Tibial nerve (tissue), 4 donors: ENCODE data around the gene GUCA2B. TPM values are rescaled to one million over a fixed set of nuclear protein-coding genes. Genes with fewer than 3 reads are reported as not detected.

Source experiments
- DNase-seq, 2 donors: peaks; one replicate each; pipeline ENCODE4 v3.0.0-alpha.2; 2019; ENCODE audit warnings: low spot score in 2 of 2
- H3K27ac ChIP-seq, 4 donors: fragments of 200-600 bp; sonication (generic) in 3 of 4; one replicate each; pipeline ENCODE4 v1.5.1; 2017 to 2019; ENCODE audit warnings: mild to moderate bottlenecking in 1 of 4
- H3K27me3 ChIP-seq, 2 donors: fragments of 200-600 bp; sonication (generic) in 1 of 2; one replicate each; pipeline versions ENCODE4 v1.5.1 to v1.6.0; 2017 to 2019
- H3K36me3 ChIP-seq, 3 donors: fragments of 200-600 bp; sonication (generic); one replicate each; pipeline ENCODE4 v1.5.1; 2018 to 2019
- H3K4me1 ChIP-seq, 4 donors: fragments of 200-600 bp; sonication (generic) in 3 of 4; one replicate each; pipeline ENCODE4 v1.5.1; 2017 to 2019
- H3K4me3 ChIP-seq, 4 donors: fragments of 200-600 bp; sonication (generic) in 3 of 4; one replicate each; pipeline ENCODE4 v1.5.1; 2017 to 2019; ENCODE audit warnings: mild to moderate bottlenecking in 1 of 4, moderate library complexity in 1 of 4
- H3K9me3 ChIP-seq, 4 donors: fragments of 200-600 bp; sonication (generic) in 3 of 4; one replicate each; pipeline ENCODE4 v1.5.1; 2017 to 2019
- EP300 ChIP-seq, 2 donors: sonication (generic); formaldehyde crosslinking; IDR thresholded peaks; one replicate each; pipeline ENCODE4 v1.6.1; 2017; ENCODE audit warnings: antibody characterized with exemption in 2 of 2, mild to moderate bottlenecking in 1 of 2
- POLR2A ChIP-seq, 2 donors: fragments of 450-650 bp; IDR thresholded peaks; one replicate each; pipeline ENCODE4 v1.6.1; 2017; ENCODE audit warnings: antibody characterized with exemption in 2 of 2, mild to moderate bottlenecking in 2 of 2, moderate library complexity in 2 of 2
- WGBS, 2 donors: methylation state at CpG; one replicate each; pipeline ENCODE4 v1.1.5; 2018; 5-methylcytosine and 5-hydroxymethylcytosine counted together
- total RNA-seq, 4 donors: library from RNA; depleted of rRNA; stranded (reverse); fragments of >200 nt; gene quantifications; one replicate each; pipeline ENCODE4 v1.1.0, GENCODE V29; 2016
- TF ChIP-seq, protein P1 (sequence below), 5 experiments: fragments of 200-600 bp in 3 of 5; fragments of 450-650 bp in 2 of 5; sonication (generic) in 3 of 5; IDR thresholded peaks; one replicate each; pipeline ENCODE4 v1.5.1; 2016 to 2019; ENCODE audit warnings: antibody characterized with exemption in 5 of 5, mild to moderate bottlenecking in 3 of 5, moderate library complexity in 2 of 5

The GUCA2B gene
- total RNA-seq, 4 donors from 2014 or later = not detected

DNA sequence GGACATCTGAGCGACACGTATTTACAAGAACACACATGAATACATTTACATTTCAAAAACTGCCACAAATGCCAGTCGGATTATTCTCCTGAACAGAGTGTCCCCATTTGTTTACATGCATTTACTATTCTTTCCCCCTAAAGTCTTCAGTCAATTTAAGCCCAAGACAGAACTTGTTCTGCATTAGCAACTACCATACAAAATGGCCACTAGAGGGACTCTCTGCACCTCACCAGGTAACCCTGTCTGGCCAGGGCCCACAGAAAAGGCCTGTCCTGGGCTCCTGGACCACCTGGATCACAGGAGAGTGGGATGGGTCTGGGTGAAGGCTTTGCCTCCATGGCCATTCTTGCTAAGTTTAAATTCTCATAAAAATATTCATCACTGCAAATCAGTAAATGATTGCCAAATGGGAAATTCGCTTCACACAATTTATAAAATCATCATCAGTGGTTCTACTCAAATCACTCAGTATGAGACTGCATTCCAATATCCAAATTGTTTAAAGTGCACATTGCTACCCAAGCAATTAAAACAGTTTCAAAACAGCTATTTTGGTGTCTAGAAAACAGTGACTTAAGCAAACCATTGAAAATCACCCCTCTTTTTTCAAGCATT is 23.8 kb downstream of the GUCA2B start:
- H3K4me1 ChIP-seq = peaks cover 0 to 73% (median 11%) of the 10 kb centered on the region in 4 donors
- H3K27me3 ChIP-seq = no peaks in the 10 kb centered on the region
- peaks cover 0 to 22% (median 0%) of the 10 kb centered on the region in 3 donors for H3K36me3 ChIP-seq
- H3K27ac ChIP-seq = peak overlapping the region in 1 of 4 donors; percentile 25
- WGBS, 2 donors = 69 to 78% methylated on average over 4 of the region's 4 CpGs
- TF ChIP-seq EP300 (IDR thresholded peaks at IDR 0.05) (no peak), POLR2A (IDR thresholded peaks at IDR 0.05) (no peak)
- TF ChIP-seq, protein P1, sequence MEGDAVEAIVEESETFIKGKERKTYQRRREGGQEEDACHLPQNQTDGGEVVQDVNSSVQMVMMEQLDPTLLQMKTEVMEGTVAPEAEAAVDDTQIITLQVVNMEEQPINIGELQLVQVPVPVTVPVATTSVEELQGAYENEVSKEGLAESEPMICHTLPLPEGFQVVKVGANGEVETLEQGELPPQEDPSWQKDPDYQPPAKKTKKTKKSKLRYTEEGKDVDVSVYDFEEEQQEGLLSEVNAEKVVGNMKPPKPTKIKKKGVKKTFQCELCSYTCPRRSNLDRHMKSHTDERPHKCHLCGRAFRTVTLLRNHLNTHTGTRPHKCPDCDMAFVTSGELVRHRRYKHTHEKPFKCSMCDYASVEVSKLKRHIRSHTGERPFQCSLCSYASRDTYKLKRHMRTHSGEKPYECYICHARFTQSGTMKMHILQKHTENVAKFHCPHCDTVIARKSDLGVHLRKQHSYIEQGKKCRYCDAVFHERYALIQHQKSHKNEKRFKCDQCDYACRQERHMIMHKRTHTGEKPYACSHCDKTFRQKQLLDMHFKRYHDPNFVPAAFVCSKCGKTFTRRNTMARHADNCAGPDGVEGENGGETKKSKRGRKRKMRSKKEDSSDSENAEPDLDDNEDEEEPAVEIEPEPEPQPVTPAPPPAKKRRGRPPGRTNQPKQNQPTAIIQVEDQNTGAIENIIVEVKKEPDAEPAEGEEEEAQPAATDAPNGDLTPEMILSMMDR (IDR thresholded peaks at IDR 0.05) = peak; percentile 53 to 62 (median 58)
- no peak for DNase-seq
- no peak overlapping the region for H3K4me3 ChIP-seq
- H3K9me3 ChIP-seq = no peaks in the 10 kb centered on the region

DNA sequence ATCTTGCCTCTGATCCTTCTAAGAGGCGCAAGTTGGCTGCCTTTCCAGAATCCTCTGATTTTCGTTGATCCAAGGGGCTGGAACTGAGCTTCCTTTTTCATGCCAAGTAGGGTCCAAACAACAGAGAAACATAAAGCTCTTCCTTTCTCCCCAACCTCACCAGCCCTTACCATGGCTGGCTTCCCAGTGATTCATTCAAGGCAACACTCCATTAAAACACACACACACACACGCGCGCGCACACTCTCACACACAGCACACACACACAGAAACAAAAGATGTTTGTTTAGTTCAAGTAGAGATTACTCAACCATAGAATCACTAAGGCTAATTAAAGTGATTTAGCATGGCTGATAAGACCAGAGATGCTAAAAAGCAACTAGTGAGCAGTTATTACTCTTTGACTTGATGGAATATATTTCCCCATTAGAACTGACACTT is 24.4 kb downstream of the GUCA2B start:
- TF ChIP-seq POLR2A (IDR thresholded peaks at IDR 0.05) (no peak), EP300 (IDR thresholded peaks at IDR 0.05) (no peak)
- TF ChIP-seq, protein P1 (IDR thresholded peaks at IDR 0.05) = no peak
- no peak overlapping the region for H3K4me3 ChIP-seq
- H3K9me3 ChIP-seq = no peaks in the 10 kb centered on the region
- H3K27me3 ChIP-seq = no peaks in the 10 kb centered on the region
- H3K4me1 ChIP-seq = peaks cover 0 to 68% (median 10%) of the 10 kb centered on the region in 4 donors
- no peak for DNase-seq
- 45 to 47% methylated on average over 6 of the region's 6 CpGs for WGBS, 2 donors
- peaks cover 0 to 25% (median 0%) of the 10 kb centered on the region in 3 donors for H3K36me3 ChIP-seq
- H3K27ac ChIP-seq = peak overlapping the region in 1 of 4 donors; percentile 25

DNA sequence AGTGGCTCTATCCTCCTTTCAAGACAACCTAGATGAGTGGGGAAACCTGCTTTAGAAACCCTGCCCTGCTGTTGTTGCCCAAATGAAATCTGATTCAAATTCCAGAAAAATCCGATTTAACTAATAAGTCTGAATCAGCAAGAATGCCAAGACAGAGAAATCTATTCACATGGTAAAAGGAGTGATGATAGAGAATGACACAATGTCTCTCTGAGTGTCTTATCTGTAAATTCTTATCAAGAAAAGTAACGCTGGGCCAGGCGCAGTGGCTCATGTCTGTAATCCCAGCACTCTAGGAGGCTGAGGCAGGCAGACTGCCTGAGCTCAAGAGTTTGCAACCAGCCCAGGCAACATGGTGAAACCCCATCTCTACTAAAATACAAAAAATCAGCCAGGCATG is 25.0 kb downstream of the GUCA2B start:
- H3K4me1 ChIP-seq = peaks cover 0 to 61% (median 7%) of the 10 kb centered on the region in 4 donors
- H3K27ac ChIP-seq = peak overlapping the region in 1 of 4 donors; percentile 25
- DNase-seq = no peak
- H3K9me3 ChIP-seq = no peaks in the 10 kb centered on the region
- no peak overlapping the region for H3K4me3 ChIP-seq
- peaks cover 0 to 25% (median 0%) of the 10 kb centered on the region in 3 donors for H3K36me3 ChIP-seq
- WGBS, 2 donors = 61 to 70% methylated on average over 3 of the region's 3 CpGs
- no peaks in the 10 kb centered on the region for H3K27me3 ChIP-seq
- TF ChIP-seq, protein P1 (IDR thresholded peaks at IDR 0.05) = no peak
- TF ChIP-seq POLR2A (IDR thresholded peaks at IDR 0.05) = no peak
- TF ChIP-seq EP300 (IDR thresholded peaks at IDR 0.05) = no peak

DNA sequence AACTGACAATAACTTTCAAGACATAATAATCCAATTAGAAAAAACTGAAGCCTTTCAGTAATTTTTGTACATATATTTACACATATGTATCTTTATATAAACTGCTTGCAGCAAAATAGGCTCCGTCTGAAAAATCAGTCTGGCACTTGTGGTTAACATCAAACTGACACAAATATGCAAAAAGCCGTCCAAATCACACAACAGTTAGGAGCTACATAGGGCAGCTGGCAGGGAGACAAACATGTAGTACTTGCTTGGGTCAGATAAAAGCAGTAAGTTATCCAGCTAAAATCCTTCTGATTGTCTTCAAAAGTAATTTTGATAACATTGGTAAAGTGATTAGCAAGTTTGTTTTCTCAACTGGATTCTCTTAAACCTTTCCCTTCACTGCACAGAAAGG is 26.1 kb downstream of the GUCA2B start:
- WGBS, 2 donors = 13 to 16% methylated on average over 2 of the region's 2 CpGs
- Histone ChIP-seq H3K27me3 (no peaks in the 10 kb centered on the region), H3K4me3 (no peak overlapping the region), H3K9me3 (no peaks in the 10 kb centered on the region), H3K36me3 (peaks cover 0 to 26% (median 0%) of the 10 kb centered on the region in 3 donors), H3K27ac (peak overlapping the region in 1 of 4 donors; percentile 31), H3K4me1 (peaks cover 0 to 50% (median 7%) of the 10 kb centered on the region in 4 donors)
- TF ChIP-seq, protein P1 (IDR thresholded peaks at IDR 0.05) = no peak
- TF ChIP-seq POLR2A (IDR thresholded peaks at IDR 0.05) = no peak
- TF ChIP-seq EP300 (IDR thresholded peaks at IDR 0.05) = no peak
- DNase-seq = no peak

DNA sequence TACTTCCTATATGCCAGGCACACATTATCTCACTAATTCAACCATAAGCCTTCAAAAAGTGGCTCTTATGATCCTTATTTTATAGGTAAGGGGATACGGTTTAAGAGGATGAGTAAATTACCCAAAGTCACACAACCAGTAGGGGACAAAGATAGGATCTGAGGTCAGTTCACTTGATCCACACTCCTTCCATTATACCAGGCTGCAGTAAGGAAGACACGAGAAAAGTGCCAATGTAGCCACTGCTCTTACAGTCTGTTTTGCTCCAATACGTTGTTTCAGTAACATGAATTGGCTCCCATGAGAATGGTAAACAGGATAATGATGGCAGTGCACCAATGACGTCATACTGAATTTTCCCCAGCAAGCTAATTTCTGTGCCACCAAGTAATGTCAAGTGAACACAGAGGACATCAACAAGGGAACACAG is 26.7 kb downstream of the GUCA2B start:
- 58 to 64% methylated on average over 4 of the region's 4 CpGs for WGBS, 2 donors

More for the DNA sequence above, 26.7 kb downstream of the GUCA2B start:
- peak overlapping the region in 2 of 4 donors; percentile 13 to 41 for H3K27ac ChIP-seq
- TF ChIP-seq POLR2A (IDR thresholded peaks at IDR 0.05) (no peak), EP300 (IDR thresholded peaks at IDR 0.05) (no peak)
- TF ChIP-seq, protein P1 (IDR thresholded peaks at IDR 0.05) = no peak
- no peak for DNase-seq
- no peaks in the 10 kb centered on the region for H3K9me3 ChIP-seq
- peaks cover 0 to 32% (median 0%) of the 10 kb centered on the region in 3 donors for H3K36me3 ChIP-seq
- no peaks in the 10 kb centered on the region for H3K27me3 ChIP-seq
- peaks cover 0 to 46% (median 7%) of the 10 kb centered on the region in 4 donors for H3K4me1 ChIP-seq
- no peak overlapping the region for H3K4me3 ChIP-seq
